CD4-positive, alpha-beta T cell treated with Interleukin-17A for 4 hours (primary cell): ENCODE results near the gene CYP2D6.

Experiments
- DNase-seq: peaks from one replicate; pipeline ENCODE4 v3.0.0-alpha.2; 2020; ENCODE audit warnings: mixed read lengths

The CYP2D6 gene

GRCh38 chr22:42079319-42080251, 51.0 kb downstream of the CYP2D6 start, which contains the start of gene SMDT1:
SMDT1 (plus strand) TSS chr22:42079700; CDS start chr22:42079769, 69 bp downstream.
- peak; percentile 99 for DNase-seq

DNA sequence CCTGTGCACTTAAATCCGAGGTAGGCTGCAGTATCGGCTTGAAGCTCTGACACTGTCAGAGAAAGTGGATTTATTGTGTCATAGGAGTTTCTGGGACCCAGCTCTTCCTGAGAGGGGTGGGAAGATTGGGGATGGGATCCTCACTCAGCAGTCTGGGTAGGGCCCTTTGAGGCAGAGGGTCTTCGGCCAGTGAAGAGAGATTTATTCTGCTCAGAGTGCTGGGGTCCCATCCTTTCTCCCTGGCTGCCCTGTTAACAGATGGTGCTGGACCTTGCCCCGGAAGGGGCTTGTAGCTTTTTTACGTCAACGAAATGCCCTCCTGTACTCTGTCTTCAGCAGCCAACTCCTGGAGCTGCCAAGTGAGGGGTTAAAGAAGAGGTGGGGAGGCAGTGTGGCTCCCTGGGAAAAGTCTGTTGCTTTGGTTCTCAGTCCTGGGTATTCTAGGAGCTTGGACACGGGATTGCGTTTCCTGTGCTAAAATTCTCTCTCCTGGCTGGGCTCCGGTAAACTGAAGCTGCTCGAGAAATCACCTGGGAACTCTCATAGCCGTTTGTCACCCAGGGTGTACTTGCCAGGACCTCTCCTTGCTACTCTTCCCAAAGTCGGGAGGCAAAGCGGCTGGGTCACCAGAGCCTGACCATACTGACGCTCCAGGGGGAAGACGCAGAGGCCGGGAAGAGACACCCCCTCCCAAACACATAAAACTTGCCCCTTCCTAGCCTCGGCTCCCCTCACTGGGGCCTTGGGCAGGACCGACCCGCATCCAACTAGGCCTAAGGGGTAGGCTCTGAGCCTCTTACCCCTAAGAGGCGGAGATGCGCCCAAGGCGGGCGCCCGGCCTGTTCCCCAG, 51.9 kb downstream of the CYP2D6 start:
- no peak for DNase-seq

GRCh38 chr22:42077486-42078125, 53.0 kb downstream of the CYP2D6 start:
- no peak for DNase-seq

GRCh38 chr22:42076764-42077485, 53.7 kb downstream of the CYP2D6 start:
- no peak for DNase-seq
